HEK293 (cell line): ENCODE data around the gene PPM1G.

Source experiments
- GLIS2 ChIP-seq: fragments of 450-650 bp; formaldehyde crosslinking; IDR thresholded peaks from 2 replicates; pipeline ENCODE4 v1.5.1; 2016; ENCODE audit warnings: missing biosample characterization, missing genetic modification characterization
- MEIS1 ChIP-seq: sonication (generic); formaldehyde crosslinking; IDR thresholded peaks from 2 replicates; pipeline ENCODE4 v1.8.1; 2022; ENCODE audit warnings: missing genetic modification reagents, mild to moderate bottlenecking, borderline replicate concordance
- MYNN ChIP-seq: fragments of 450-650 bp; formaldehyde crosslinking; IDR thresholded peaks from 2 replicates; pipeline ENCODE4 v1.5.1; 2016; ENCODE audit warnings: missing biosample characterization, missing genetic modification characterization, borderline replicate concordance
- RBAK ChIP-seq: fragments of 450-650 bp; formaldehyde crosslinking; IDR thresholded peaks from 2 replicates; pipeline ENCODE4 v1.5.1; 2016; ENCODE audit warnings: missing biosample characterization, missing genetic modification characterization
- ZBTB1 ChIP-seq: fragments of 450-650 bp; formaldehyde crosslinking; IDR thresholded peaks from 2 replicates; pipeline ENCODE4 v1.5.1; 2016; ENCODE audit warnings: missing biosample characterization, missing genetic modification characterization
- ZBTB20 ChIP-seq: fragments of 450-650 bp; formaldehyde crosslinking; IDR thresholded peaks from 2 replicates; pipeline ENCODE4 v1.5.1; 2016; ENCODE audit warnings: missing biosample characterization, missing genetic modification characterization
- ZFP69B ChIP-seq: fragments of 450-650 bp; formaldehyde crosslinking; IDR thresholded peaks from 2 replicates; pipeline ENCODE4 v1.5.1; 2016; ENCODE audit warnings: missing biosample characterization, missing genetic modification characterization
- ZNF114 ChIP-seq: fragments of 450-650 bp; formaldehyde crosslinking; IDR thresholded peaks from 2 replicates; pipeline ENCODE4 v1.5.0; 2017; ENCODE audit warnings: missing biosample characterization, missing genetic modification characterization
- ZNF132 ChIP-seq: fragments of 450-650 bp; formaldehyde crosslinking; IDR thresholded peaks from 2 replicates; pipeline ENCODE4 v1.5.1; 2017; ENCODE audit warnings: missing biosample characterization, missing genetic modification characterization, borderline replicate concordance
- ZNF16 ChIP-seq: fragments of 450-650 bp; formaldehyde crosslinking; IDR thresholded peaks from 2 replicates; pipeline ENCODE4 v1.5.1; 2016; ENCODE audit warnings: low read depth, missing biosample characterization, missing genetic modification characterization
- ZNF211 ChIP-seq: fragments of 450-650 bp; formaldehyde crosslinking; IDR thresholded peaks from 2 replicates; pipeline ENCODE4 v1.5.1; 2016; ENCODE audit warnings: low read depth, missing biosample characterization, missing genetic modification characterization
- ZNF23 ChIP-seq: fragments of 450-650 bp; formaldehyde crosslinking; IDR thresholded peaks from 2 replicates; pipeline ENCODE4 v1.5.1; 2016; ENCODE audit warnings: missing biosample characterization, missing genetic modification characterization, borderline replicate concordance
- ZNF335 ChIP-seq: fragments of 450-650 bp; formaldehyde crosslinking; conservative IDR thresholded peaks from 2 replicates; pipeline ENCODE4 v1.5.1; 2016; ENCODE audit warnings: missing biosample characterization, missing genetic modification characterization
- ZNF341 ChIP-seq: fragments of 450-650 bp; formaldehyde crosslinking; IDR thresholded peaks from 2 replicates; pipeline ENCODE4; 2016; ENCODE audit warnings: low read depth, missing biosample characterization, missing genetic modification characterization
- ZNF350 ChIP-seq: fragments of 450-650 bp; formaldehyde crosslinking; IDR thresholded peaks from 2 replicates; pipeline ENCODE4 v1.5.0; 2017; ENCODE audit warnings: missing biosample characterization, mild to moderate bottlenecking, missing genetic modification characterization
- ZNF366 ChIP-seq: fragments of 450-650 bp; formaldehyde crosslinking; conservative IDR thresholded peaks from 2 replicates; pipeline ENCODE4 v1.5.1; 2016; ENCODE audit warnings: missing biosample characterization, missing genetic modification characterization
- ZNF423 ChIP-seq: fragments of 450-650 bp; formaldehyde crosslinking; IDR thresholded peaks from 2 replicates; pipeline ENCODE4 v1.5.1; 2016; ENCODE audit warnings: missing biosample characterization, missing genetic modification characterization
- ZNF544 ChIP-seq: fragments of 450-650 bp; formaldehyde crosslinking; IDR thresholded peaks from 2 replicates; pipeline ENCODE4 v1.5.0; 2017; ENCODE audit warnings: missing biosample characterization, missing genetic modification characterization
- ZNF626 ChIP-seq: fragments of 450-650 bp; sonication (Bioruptor Pico); formaldehyde crosslinking; IDR thresholded peaks from 2 replicates; pipeline ENCODE4 v1.5.1; 2018; ENCODE audit warnings: missing biosample characterization, missing genetic modification characterization, inconsistent platforms
- ZNF791 ChIP-seq: fragments of 450-650 bp; formaldehyde crosslinking; IDR thresholded peaks from 2 replicates; pipeline ENCODE4 v1.5.1; 2016; ENCODE audit warnings: missing biosample characterization, missing genetic modification characterization
- ZNF830 ChIP-seq: fragments of 450-650 bp; IDR thresholded peaks from 2 replicates; pipeline ENCODE4 v1.5.0; 2018; ENCODE audit warnings: missing biosample characterization, missing genetic modification characterization, low read depth, mild to moderate bottlenecking, moderate library complexity
- TF ChIP-seq, protein P1 (sequence below): fragments of 450-650 bp; formaldehyde crosslinking; IDR thresholded peaks from 2 replicates; pipeline ENCODE4; 2016; ENCODE audit warnings: missing biosample characterization, missing genetic modification characterization
- TF ChIP-seq, protein P2 (sequence below): fragments of 450-650 bp; formaldehyde crosslinking; IDR thresholded peaks from 2 replicates; pipeline ENCODE4 v1.5.1; 2016; ENCODE audit warnings: missing biosample characterization, missing genetic modification characterization
- TF ChIP-seq, protein P3 (sequence below): fragments of 450-650 bp; formaldehyde crosslinking; IDR thresholded peaks from 2 replicates; pipeline ENCODE4 v1.5.1; 2016; ENCODE audit warnings: missing biosample characterization, missing genetic modification characterization, borderline replicate concordance
- TF ChIP-seq, protein P4 (sequence below): fragments of 450-650 bp; IDR thresholded peaks from 2 replicates; pipeline ENCODE4 v1.5.1; 2018; ENCODE audit warnings: missing biosample characterization, mild to moderate bottlenecking, missing genetic modification characterization
- TF ChIP-seq, protein P5 (sequence below): fragments of 450-650 bp; IDR thresholded peaks from 2 replicates; pipeline ENCODE4 v1.5.1; 2018; ENCODE audit warnings: missing biosample characterization, missing genetic modification characterization

The PPM1G gene

DNA sequence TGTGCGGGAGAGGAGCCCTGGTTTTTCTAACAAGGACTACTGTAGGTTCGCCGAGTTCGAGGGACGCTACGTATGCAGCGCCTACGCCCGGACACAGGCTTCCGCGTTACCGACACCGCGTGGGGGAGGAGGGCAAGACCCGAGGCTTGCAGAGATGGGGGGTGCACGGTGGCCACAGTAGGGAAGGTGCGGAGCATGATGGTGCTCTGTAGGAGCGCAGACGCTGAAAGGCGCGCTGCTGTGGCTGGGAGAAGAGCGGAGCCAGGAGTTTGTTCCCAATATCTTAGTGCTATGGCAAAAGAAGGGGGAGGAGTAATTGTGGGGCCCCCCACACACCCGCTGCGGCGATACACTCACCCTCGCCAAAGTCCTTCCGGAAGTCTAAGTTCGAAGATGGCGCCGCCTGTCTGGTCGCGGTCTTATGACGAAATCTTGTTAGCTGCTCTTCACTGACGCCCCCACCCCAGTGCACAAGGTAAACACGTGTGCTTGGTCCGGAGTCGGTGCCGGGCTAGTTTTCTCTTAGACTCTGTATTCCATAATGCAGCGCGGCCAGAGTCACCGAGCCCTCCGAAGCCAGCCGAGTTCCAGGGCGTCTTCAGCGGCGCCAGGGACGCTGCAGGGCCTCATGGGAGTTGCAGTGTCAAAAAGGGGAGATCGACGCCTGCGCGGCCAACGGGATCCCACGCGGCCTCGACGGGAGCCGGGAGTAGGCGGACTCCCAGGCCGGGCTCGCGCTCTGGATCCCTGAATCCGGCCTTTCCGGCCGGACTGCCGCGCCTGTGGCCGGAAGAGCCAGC, 52.8 kb downstream of the PPM1G start, which contains the start of gene GTF3C2 (continued):
- TF ChIP-seq, protein P1, sequence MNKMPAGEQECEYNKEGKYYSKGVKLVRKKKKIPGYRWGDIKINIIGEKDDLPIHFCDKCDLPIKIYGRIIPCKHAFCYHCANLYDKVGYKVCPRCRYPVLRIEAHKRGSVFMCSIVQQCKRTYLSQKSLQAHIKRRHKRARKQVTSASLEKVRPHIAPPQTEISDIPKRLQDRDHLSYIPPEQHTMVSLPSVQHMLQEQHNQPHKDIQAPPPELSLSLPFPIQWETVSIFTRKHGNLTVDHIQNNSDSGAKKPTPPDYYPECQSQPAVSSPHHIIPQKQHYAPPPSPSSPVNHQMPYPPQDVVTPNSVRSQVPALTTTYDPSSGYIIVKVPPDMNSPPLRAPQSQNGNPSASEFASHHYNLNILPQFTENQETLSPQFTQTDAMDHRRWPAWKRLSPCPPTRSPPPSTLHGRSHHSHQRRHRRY = no peak
- TF ChIP-seq ZFP69B (peak; percentile 93), ZBTB20 (peak; percentile 99), ZNF350 (tag by site-specific recombination) (no peak), ZNF211 (no peak), ZNF544 (tag by site-specific recombination) (no peak), ZNF23 (tag by site-specific recombination) (no peak), ZNF335 (tag by site-specific recombination) (peak; percentile 84), GLIS2 (peak; percentile 94), RBAK (tag by site-specific recombination) (no peak), ZNF791 (no peak), ZNF16 (no peak), ZNF626 (tag by site-specific recombination) (no peak), ZNF341 (peak; percentile 83; the same call in 1 of the 2 replicates), ZBTB1 (no peak), ZNF366 (tag by site-specific recombination) (0 out of 2 replicates have a peak, but pooled peaks have one; percentile 18), MEIS1 (CRISPR knock-in tag) (no peak), ZNF423 (tag by site-specific recombination) (no peak), ZNF830 (tag by site-specific recombination) (no peak), ZNF132 (tag by site-specific recombination) (no peak), ZNF114 (tag by site-specific recombination) (no peak), MYNN (tag by site-specific recombination) (no peak; the same call in 1 of the 2 replicates)
- TF ChIP-seq, protein P2, sequence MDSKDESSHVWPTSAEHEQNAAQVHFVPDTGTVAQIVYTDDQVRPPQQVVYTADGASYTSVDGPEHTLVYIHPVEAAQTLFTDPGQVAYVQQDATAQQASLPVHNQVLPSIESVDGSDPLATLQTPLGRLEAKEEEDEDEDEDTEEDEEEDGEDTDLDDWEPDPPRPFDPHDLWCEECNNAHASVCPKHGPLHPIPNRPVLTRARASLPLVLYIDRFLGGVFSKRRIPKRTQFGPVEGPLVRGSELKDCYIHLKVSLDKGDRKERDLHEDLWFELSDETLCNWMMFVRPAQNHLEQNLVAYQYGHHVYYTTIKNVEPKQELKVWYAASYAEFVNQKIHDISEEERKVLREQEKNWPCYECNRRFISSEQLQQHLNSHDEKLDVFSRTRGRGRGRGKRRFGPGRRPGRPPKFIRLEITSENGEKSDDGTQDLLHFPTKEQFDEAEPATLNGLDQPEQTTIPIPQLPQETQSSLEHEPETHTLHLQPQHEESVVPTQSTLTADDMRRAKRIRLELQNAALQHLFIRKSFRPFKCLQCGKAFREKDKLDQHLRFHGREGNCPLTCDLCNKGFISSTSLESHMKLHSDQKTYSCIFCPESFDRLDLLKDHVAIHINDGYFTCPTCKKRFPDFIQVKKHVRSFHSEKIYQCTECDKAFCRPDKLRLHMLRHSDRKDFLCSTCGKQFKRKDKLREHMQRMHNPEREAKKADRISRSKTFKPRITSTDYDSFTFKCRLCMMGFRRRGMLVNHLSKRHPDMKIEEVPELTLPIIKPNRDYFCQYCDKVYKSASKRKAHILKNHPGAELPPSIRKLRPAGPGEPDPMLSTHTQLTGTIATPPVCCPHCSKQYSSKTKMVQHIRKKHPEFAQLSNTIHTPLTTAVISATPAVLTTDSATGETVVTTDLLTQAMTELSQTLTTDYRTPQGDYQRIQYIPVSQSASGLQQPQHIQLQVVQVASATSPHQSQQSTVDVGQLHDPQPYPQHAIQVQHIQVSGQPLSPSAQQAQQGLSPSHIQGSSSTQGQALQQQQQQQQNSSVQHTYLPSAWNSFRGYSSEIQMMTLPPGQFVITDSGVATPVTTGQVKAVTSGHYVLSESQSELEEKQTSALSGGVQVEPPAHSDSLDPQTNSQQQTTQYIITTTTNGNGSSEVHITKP = peak; percentile 100
- TF ChIP-seq, protein P3, sequence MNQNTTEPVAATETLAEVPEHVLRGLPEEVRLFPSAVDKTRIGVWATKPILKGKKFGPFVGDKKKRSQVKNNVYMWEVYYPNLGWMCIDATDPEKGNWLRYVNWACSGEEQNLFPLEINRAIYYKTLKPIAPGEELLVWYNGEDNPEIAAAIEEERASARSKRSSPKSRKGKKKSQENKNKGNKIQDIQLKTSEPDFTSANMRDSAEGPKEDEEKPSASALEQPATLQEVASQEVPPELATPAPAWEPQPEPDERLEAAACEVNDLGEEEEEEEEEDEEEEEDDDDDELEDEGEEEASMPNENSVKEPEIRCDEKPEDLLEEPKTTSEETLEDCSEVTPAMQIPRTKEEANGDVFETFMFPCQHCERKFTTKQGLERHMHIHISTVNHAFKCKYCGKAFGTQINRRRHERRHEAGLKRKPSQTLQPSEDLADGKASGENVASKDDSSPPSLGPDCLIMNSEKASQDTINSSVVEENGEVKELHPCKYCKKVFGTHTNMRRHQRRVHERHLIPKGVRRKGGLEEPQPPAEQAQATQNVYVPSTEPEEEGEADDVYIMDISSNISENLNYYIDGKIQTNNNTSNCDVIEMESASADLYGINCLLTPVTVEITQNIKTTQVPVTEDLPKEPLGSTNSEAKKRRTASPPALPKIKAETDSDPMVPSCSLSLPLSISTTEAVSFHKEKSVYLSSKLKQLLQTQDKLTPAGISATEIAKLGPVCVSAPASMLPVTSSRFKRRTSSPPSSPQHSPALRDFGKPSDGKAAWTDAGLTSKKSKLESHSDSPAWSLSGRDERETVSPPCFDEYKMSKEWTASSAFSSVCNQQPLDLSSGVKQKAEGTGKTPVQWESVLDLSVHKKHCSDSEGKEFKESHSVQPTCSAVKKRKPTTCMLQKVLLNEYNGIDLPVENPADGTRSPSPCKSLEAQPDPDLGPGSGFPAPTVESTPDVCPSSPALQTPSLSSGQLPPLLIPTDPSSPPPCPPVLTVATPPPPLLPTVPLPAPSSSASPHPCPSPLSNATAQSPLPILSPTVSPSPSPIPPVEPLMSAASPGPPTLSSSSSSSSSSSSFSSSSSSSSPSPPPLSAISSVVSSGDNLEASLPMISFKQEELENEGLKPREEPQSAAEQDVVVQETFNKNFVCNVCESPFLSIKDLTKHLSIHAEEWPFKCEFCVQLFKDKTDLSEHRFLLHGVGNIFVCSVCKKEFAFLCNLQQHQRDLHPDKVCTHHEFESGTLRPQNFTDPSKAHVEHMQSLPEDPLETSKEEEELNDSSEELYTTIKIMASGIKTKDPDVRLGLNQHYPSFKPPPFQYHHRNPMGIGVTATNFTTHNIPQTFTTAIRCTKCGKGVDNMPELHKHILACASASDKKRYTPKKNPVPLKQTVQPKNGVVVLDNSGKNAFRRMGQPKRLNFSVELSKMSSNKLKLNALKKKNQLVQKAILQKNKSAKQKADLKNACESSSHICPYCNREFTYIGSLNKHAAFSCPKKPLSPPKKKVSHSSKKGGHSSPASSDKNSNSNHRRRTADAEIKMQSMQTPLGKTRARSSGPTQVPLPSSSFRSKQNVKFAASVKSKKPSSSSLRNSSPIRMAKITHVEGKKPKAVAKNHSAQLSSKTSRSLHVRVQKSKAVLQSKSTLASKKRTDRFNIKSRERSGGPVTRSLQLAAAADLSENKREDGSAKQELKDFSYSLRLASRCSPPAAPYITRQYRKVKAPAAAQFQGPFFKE (tag by site-specific recombination) = no peak
- TF ChIP-seq, protein P4, sequence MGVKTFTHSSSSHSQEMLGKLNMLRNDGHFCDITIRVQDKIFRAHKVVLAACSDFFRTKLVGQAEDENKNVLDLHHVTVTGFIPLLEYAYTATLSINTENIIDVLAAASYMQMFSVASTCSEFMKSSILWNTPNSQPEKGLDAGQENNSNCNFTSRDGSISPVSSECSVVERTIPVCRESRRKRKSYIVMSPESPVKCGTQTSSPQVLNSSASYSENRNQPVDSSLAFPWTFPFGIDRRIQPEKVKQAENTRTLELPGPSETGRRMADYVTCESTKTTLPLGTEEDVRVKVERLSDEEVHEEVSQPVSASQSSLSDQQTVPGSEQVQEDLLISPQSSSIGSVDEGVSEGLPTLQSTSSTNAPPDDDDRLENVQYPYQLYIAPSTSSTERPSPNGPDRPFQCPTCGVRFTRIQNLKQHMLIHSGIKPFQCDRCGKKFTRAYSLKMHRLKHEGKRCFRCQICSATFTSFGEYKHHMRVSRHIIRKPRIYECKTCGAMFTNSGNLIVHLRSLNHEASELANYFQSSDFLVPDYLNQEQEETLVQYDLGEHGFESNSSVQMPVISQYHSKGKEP = peak; percentile 33; the same call in 1 of the 2 replicates
- TF ChIP-seq, protein P5, sequence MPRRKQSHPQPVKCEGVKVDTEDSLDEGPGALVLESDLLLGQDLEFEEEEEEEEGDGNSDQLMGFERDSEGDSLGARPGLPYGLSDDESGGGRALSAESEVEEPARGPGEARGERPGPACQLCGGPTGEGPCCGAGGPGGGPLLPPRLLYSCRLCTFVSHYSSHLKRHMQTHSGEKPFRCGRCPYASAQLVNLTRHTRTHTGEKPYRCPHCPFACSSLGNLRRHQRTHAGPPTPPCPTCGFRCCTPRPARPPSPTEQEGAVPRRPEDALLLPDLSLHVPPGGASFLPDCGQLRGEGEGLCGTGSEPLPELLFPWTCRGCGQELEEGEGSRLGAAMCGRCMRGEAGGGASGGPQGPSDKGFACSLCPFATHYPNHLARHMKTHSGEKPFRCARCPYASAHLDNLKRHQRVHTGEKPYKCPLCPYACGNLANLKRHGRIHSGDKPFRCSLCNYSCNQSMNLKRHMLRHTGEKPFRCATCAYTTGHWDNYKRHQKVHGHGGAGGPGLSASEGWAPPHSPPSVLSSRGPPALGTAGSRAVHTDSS (tag by site-specific recombination) = no peak
